Fibroblast of upper back skin (primary cell): Measurements from ENCODE around the gene AKAP1.
A peak's percentile ranks its signal among the peaks of the same experiment; 100 is the strongest.

Source experiments
- DNase-seq: peaks from one replicate; pipeline ENCODE4 v3.0.0-alpha.2; 2013

Gene AKAP1

GRCh38 chr17:57107498-57108101 is 22.6 kb downstream of the AKAP1 start:
- no peak for DNase-seq

- no peak for DNase-seq
These were observed 23.8 kb downstream of the AKAP1 start for GRCh38 chr17:57108671-57109392.

- no peak for DNase-seq
These were observed 24.5 kb downstream of the AKAP1 start for GRCh38 chr17:57109393-57110151.

- DNase-seq, result no peak
These were observed 25.1 kb downstream of the AKAP1 start for GRCh38 chr17:57110152-57110542.

- no peak for DNase-seq
These were observed 25.7 kb downstream of the AKAP1 start for GRCh38 chr17:57110579-57111325.

- no peak for DNase-seq
These were observed 26.3 kb downstream of the AKAP1 start for GRCh38 chr17:57111386-57111785.

- no peak for DNase-seq
These were observed 28.0 kb downstream of the AKAP1 start for GRCh38 chr17:57113011-57113410.

GRCh38 chr17:57113656-57114055 is 28.6 kb downstream of the AKAP1 start:
- DNase-seq, result no peak

GRCh38 chr17:57114085-57114673 is 29.1 kb downstream of the AKAP1 start:
- DNase-seq, result no peak

- no peak for DNase-seq
These were observed 30.3 kb downstream of the AKAP1 start for GRCh38 chr17:57115377-57115776.

- DNase-seq, result no peak
These were observed 30.9 kb downstream of the AKAP1 start for GRCh38 chr17:57115916-57116315.

GRCh38 chr17:57117798-57118197 is 32.8 kb downstream of the AKAP1 start:
- no peak for DNase-seq

- DNase-seq, result no peak
These were observed 35.8 kb downstream of the AKAP1 start for GRCh38 chr17:57120814-57121213.

- DNase-seq, result peak; percentile 38
These were observed 36.4 kb downstream of the AKAP1 start for GRCh38 chr17:57121308-57122042.

GRCh38 chr17:57124053-57124452 is 39.0 kb downstream of the AKAP1 start:
- DNase-seq, result no peak

GRCh38 chr17:57125406-57125805 is 40.4 kb downstream of the AKAP1 start:
- DNase-seq, result no peak

GRCh38 chr17:57125866-57126265 is 40.8 kb downstream of the AKAP1 start:
- no peak for DNase-seq

GRCh38 chr17:57130708-57131461 is 45.8 kb downstream of the AKAP1 start:
- peak; percentile 73 for DNase-seq

GRCh38 chr17:57132663-57133062 is 47.6 kb downstream of the AKAP1 start:
- no peak for DNase-seq

- DNase-seq, result no peak
These were observed 48.4 kb downstream of the AKAP1 start for GRCh38 chr17:57133486-57133885.

GRCh38 chr17:57135026-57135788 is 50.2 kb downstream of the AKAP1 start:
- no peak for DNase-seq
